Smooth muscle cell of bladder (primary cell): ENCODE measurements around the gene TRMT1L. TPM values are rescaled to one million over a fixed set of nuclear protein-coding genes. Genes with fewer than 3 reads are reported as not detected.

Experiments
- total RNA-seq: library from RNA; depleted of rRNA; stranded (reverse); fragments of >200 nt; gene quantifications from 2 replicates; pipeline ENCODE4 v1.2.3, GENCODE V29; 2014

Gene TRMT1L, protein sequence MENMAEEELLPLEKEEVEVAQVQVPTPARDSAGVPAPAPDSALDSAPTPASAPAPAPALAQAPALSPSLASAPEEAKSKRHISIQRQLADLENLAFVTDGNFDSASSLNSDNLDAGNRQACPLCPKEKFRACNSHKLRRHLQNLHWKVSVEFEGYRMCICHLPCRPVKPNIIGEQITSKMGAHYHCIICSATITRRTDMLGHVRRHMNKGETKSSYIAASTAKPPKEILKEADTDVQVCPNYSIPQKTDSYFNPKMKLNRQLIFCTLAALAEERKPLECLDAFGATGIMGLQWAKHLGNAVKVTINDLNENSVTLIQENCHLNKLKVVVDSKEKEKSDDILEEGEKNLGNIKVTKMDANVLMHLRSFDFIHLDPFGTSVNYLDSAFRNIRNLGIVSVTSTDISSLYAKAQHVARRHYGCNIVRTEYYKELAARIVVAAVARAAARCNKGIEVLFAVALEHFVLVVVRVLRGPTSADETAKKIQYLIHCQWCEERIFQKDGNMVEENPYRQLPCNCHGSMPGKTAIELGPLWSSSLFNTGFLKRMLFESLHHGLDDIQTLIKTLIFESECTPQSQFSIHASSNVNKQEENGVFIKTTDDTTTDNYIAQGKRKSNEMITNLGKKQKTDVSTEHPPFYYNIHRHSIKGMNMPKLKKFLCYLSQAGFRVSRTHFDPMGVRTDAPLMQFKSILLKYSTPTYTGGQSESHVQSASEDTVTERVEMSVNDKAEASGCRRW
- total RNA-seq: 21.0 and 21.9 TPM in 2 replicates

DNA sequence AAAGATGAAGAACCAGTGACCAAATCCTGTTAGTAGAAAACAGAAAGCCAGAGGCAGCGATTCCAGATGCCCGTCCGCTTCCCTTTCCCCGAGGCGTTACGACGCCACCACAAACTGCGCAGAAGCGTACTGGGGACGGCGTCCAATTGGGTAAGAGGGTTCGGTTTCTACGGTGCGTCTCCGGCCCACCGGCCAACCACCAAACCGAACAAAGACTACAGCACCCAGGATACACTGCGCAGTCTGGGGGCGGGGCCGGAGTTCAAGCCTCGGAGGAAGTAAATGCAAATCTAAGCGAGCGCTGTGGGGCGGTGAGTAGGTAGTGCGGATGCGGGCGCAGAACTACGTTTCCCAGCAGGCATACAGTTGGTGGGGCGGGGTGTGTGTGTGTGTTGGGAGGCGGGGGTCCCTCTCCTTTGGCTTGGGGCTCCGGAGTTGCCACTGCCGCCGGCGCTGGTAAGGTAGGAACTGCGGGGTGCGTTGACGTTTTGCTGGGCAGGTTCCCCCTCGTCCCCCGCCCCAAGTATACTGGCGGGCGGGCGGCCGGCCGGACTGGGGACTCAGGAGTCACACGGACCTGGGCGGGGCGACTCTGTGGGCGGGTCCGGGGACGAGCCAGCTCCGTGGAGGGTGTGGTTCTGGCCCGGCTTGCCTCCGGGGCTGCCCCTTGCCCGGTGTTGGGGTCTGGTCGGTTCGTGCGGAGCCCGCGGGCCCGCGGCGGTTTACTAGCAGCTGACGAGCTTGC, at the start of gene TRMT1L, which contains the start of gene SWT1:
TRMT1L (minus strand) TSS at position 100 of the 745 bp plus-strand sequence. CDS start 241 bp downstream, outside the sequence.
SWT1 (plus strand) TSS at position 314 of the 745 bp plus-strand sequence. CDS start 3,675 bp downstream, outside the sequence.

Other genes starting within 250 kb of the TRMT1L start
- 52.6 and 68.2 TPM in 2 replicates for gene NIBAN1, start 182.4 kb downstream of the TRMT1L start, total RNA-seq
- gene RNF2, start 111.4 kb downstream of the TRMT1L start, total RNA-seq: 18.1 and 23.2 TPM in 2 replicates
- gene SWT1, start 214 bp upstream of the TRMT1L start, total RNA-seq: 4.1 and 4.5 TPM in 2 replicates
- gene IVNS1ABP, start 160.3 kb upstream of the TRMT1L start, total RNA-seq: 37.0 and 69.3 TPM in 2 replicates